Mesendoderm (in vitro differentiated cells): ENCODE measurements around the gene ESF1.

Source experiments
- DNase-seq: peaks from one replicate; pipeline ENCODE4 v3.0.0; 2013
- H2AK5ac ChIP-seq: 2 replicates; pipeline ENCODE4 v1.6.1; 2013; ENCODE audit warnings: low read length, inconsistent platforms
- H2BK120ac ChIP-seq: 2 replicates; pipeline ENCODE4 v1.6.1; 2013; ENCODE audit warnings: low read depth, mild to moderate bottlenecking, low read length, moderate library complexity, mixed read lengths
- H2BK15ac ChIP-seq: replicated peaks from 2 replicates; pipeline ENCODE4 v1.6.1; 2013; ENCODE audit warnings: low read depth, mild to moderate bottlenecking, moderate library complexity
- H2BK5ac ChIP-seq: 2 replicates; pipeline ENCODE4 v1.6.1; 2013; ENCODE audit warnings: low read length, inconsistent platforms
- H3K18ac ChIP-seq: 2 replicates; pipeline ENCODE4 v1.6.1; 2013; ENCODE audit warnings: mild to moderate bottlenecking, low read length, mixed read lengths
- H3K23ac ChIP-seq: one replicate; pipeline ENCODE4 v1.6.1; 2013; ENCODE audit warnings: low read length
- H3K27ac ChIP-seq: 2 replicates; pipeline ENCODE4 v1.5.1; 2013; ENCODE audit warnings: low read depth, mild to moderate bottlenecking, inconsistent platforms, low read length, moderate library complexity
- H3K27me3 ChIP-seq: 2 replicates; pipeline ENCODE4 v1.6.1; 2013; ENCODE audit warnings: low read length, control low read depth, mild to moderate bottlenecking, inconsistent platforms; ENCODE audit not compliant: insufficient read depth, poor library complexity
- H3K36me3 ChIP-seq: 2 replicates; pipeline ENCODE4 v1.6.1; 2013; ENCODE audit warnings: low read length, inconsistent platforms; ENCODE audit not compliant: control insufficient read depth, insufficient read depth
- H3K4ac ChIP-seq: one replicate; pipeline ENCODE4 v1.6.1; 2013; ENCODE audit warnings: low read depth, mild to moderate bottlenecking, low read length, moderate library complexity
- H3K4me1 ChIP-seq: 2 replicates; pipeline ENCODE4 v1.6.1; 2013; ENCODE audit warnings: low read depth, low read length, inconsistent platforms; ENCODE audit not compliant: control insufficient read depth
- H3K4me2 ChIP-seq: 2 replicates; pipeline ENCODE4 v1.6.1; 2013; ENCODE audit warnings: low read length
- H3K4me3 ChIP-seq: 2 replicates; pipeline ENCODE4 v1.5.1; 2013; ENCODE audit warnings: mild to moderate bottlenecking, low read length
- H3K56ac ChIP-seq: one replicate; pipeline ENCODE4 v1.6.1; 2013; ENCODE audit warnings: low read length
- H3K79me1 ChIP-seq: 2 replicates; pipeline ENCODE4 v1.6.1; 2013; ENCODE audit warnings: low read length, inconsistent platforms
- H3K79me2 ChIP-seq: 2 replicates; pipeline ENCODE4 v1.6.1; 2013; ENCODE audit warnings: mild to moderate bottlenecking, low read length; ENCODE audit not compliant: control insufficient read depth, insufficient read depth
- H3K9ac ChIP-seq: 2 replicates; pipeline ENCODE4 v1.6.1; 2013; ENCODE audit warnings: low read length, inconsistent platforms
- H4K5ac ChIP-seq: one replicate; pipeline ENCODE4 v1.6.1; 2013; ENCODE audit warnings: low read length
- H4K8ac ChIP-seq: one replicate; pipeline ENCODE4 v1.6.1; 2013; ENCODE audit warnings: low read depth, mild to moderate bottlenecking, control low read depth, low read length, moderate library complexity
- WGBS: extraction: QIAGEN DNeasy Blood & Tissue Kit; methylation state at CpG from one replicate; pipeline ENCODE4 v1.1.7; 2013; ENCODE audit warnings: low lambda C conversion rate, missing lambda C conversion rate; ENCODE audit not compliant: insufficient coverage; ENCODE audit errors: extremely low coverage; 5-methylcytosine and 5-hydroxymethylcytosine counted together

Gene ESF1

DNA sequence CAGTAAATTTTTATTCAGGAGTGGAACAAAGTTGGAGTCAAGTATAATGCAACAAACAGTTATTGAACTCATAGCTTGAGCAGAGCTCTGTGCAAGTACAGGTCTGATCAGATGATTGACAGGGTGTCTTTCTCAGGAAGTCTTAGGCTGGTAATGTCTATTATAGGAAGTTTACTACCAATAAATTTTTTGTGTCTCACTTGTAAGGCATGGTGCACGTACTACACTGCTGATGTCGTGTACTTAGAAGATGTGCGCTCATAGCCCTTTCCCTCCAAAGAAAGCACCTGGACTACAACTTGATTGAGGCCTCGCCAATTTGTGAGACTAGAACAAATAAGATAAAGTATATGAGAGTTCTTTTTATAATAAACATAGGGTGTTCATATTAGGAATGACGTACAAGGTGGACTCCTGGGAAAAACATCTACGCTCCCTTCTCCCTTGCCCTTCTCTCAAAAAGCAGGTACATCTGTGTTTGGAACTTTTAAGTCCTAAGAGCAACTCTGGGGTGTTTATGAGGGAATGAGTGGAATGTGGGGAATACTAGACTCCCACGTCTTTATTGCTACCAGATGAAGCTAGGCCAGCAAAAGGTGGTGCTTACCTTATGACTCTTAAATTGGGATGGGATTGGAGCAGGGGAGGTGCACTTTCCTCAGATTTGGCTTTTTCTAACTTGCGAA, 1.6 kb upstream of the ESF1 start:
- H3K4me1 ChIP-seq: peaks cover 2% of the 10 kb centered on the region
- no peak overlapping the region for H4K5ac ChIP-seq
- no peak overlapping the region for H3K18ac ChIP-seq
- peaks cover 4% of the 10 kb centered on the region for H3K36me3 ChIP-seq
- H4K8ac ChIP-seq: no peak overlapping the region
- peaks cover 32% of the 10 kb centered on the region for H3K79me2 ChIP-seq
- no peak overlapping the region for H2AK5ac ChIP-seq
- no peak overlapping the region for H2BK5ac ChIP-seq
- H3K56ac ChIP-seq: peak overlapping the region; percentile 75
- peaks cover 9% of the 10 kb centered on the region for H3K79me1 ChIP-seq
- no peaks in the 10 kb centered on the region for H3K27me3 ChIP-seq
- no peak for DNase-seq
- peak overlapping the region; percentile 72 for H3K9ac ChIP-seq
- peak overlapping the region; percentile 52 for H3K4ac ChIP-seq
- H3K4me2 ChIP-seq: peak overlapping the region; percentile 60
- peak overlapping the region; percentile 16 for H3K4me3 ChIP-seq
- H2BK15ac ChIP-seq: no peak overlapping the region
- no peak overlapping the region for H2BK120ac ChIP-seq
- H3K23ac ChIP-seq: no peak overlapping the region
- no peak overlapping the region for H3K27ac ChIP-seq
- no CpG with 5 or more reads among the region's 8 CpGs for WGBS

DNA sequence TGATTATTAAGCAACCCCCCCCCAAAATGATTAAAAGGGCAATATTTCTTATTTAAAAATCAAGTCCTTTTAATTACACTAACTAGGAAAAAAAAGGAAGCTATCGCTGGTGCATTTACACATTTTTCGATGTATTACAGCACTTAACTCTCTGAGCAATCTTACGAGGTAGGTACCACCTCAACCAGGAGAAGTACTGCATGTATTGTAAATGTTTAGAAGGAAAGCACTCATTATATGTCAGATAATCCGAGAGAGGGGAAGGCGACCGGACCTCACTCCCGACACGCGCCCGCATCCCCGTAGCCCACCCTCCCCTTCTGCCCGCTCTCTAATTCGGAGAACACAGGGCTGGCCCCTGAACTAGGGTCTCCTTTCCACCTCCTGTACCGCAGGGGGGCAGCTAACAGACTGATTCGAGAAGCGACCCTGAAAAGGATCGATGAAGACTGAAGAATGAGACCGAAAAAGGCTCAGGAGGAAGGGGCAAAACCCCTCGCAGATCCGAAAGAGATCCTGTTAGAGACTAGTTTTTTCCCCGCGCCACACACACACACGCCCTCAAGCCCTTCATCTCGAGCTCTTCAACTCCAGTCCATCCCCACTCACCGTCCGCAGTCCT, 337 bp downstream of the ESF1 start:
- H3K79me2 ChIP-seq: peaks cover 37% of the 10 kb centered on the region
- no peaks in the 10 kb centered on the region for H3K27me3 ChIP-seq
- H4K8ac ChIP-seq: no peak overlapping the region
- no peak for DNase-seq
- peak overlapping the region; percentile 95 for H3K4me3 ChIP-seq
- H4K5ac ChIP-seq: no peak overlapping the region
- H3K4me2 ChIP-seq: peak overlapping the region; percentile 52
- WGBS: no CpG with 5 or more reads among the region's 26 CpGs
- no peak overlapping the region for H3K23ac ChIP-seq
- H2BK120ac ChIP-seq: no peak overlapping the region
- H3K79me1 ChIP-seq: peaks cover 13% of the 10 kb centered on the region
- no peak overlapping the region for H2AK5ac ChIP-seq
- H3K18ac ChIP-seq: peak overlapping the region; percentile 53
- H3K4me1 ChIP-seq: peaks cover 2% of the 10 kb centered on the region
- H3K4ac ChIP-seq: peak overlapping the region; percentile 6
- peak overlapping the region; percentile 96 for H3K56ac ChIP-seq
- H3K27ac ChIP-seq: peak overlapping the region; percentile 47
- H2BK5ac ChIP-seq: no peak overlapping the region
- H3K9ac ChIP-seq: peak overlapping the region; percentile 94
- no peak overlapping the region for H2BK15ac ChIP-seq
- no peaks in the 10 kb centered on the region for H3K36me3 ChIP-seq

DNA sequence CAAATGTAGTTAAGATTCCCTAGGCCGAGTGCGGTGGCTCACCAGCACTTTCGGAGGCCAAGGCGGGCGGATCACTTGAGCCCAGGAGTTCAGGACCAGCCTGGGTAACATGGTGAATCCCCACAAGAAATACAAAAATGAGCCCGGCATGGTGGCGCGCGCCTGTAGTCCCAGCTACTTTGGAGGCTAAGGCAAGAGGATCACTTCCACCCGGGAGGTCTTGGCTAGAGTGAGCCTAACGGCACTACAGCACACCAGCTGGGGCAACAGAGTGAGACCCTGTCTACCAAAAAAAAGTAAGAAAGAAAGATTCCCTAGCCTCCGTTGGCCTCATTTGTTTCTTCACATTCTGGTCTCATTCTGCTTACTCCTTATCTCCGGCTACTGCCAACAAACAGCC, 1.2 kb downstream of the ESF1 start:
- Histone ChIP-seq H4K5ac (no peak overlapping the region), H3K56ac (no peak overlapping the region), H2BK120ac (no peak overlapping the region), H3K9ac (peak overlapping the region; percentile 50), H4K8ac (no peak overlapping the region), H3K4me1 (peaks cover 2% of the 10 kb centered on the region), H3K4me3 (no peak overlapping the region), H3K27me3 (no peaks in the 10 kb centered on the region), H2BK15ac (no peak overlapping the region), H3K79me1 (peaks cover 13% of the 10 kb centered on the region), H3K36me3 (no peaks in the 10 kb centered on the region), H3K79me2 (peaks cover 37% of the 10 kb centered on the region), H3K27ac (no peak overlapping the region), H3K18ac (no peak overlapping the region), H3K23ac (no peak overlapping the region), H3K4me2 (peak overlapping the region; percentile 39), H3K4ac (no peak overlapping the region), H2BK5ac (no peak overlapping the region), H2AK5ac (no peak overlapping the region)
- no CpG with 5 or more reads among the region's 13 CpGs for WGBS
- DNase-seq: no peak

DNA sequence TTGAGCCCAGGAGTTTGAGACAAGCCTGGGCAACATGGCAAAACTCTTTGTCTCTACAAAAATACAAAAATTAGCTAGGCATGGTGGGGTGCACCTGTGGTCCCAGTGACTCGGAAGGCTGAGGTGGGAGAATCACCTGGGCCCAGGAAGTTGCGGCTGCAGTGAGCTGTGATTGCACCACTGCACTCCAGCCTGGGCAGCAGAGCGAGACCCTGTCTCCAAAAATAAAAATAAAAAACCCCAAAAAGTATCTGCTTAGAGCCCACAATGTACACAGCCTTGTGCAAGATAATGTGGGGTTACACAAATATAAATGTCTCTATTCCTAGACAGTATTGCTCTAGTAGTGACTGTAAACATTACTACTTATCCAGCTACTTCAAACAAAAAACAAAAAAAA, 5.9 kb downstream of the ESF1 start:
- no peak for DNase-seq
- H3K18ac ChIP-seq: no peak overlapping the region
- no peak overlapping the region for H2BK120ac ChIP-seq
- no peak overlapping the region for H3K4me2 ChIP-seq
- H3K36me3 ChIP-seq: peaks cover 2% of the 10 kb centered on the region
- H3K4ac ChIP-seq: no peak overlapping the region
- peaks cover 7% of the 10 kb centered on the region for H3K79me1 ChIP-seq
- H3K9ac ChIP-seq: no peak overlapping the region
- no peak overlapping the region for H3K56ac ChIP-seq
- no peak overlapping the region for H2BK15ac ChIP-seq
- H3K4me3 ChIP-seq: no peak overlapping the region
- peaks cover 13% of the 10 kb centered on the region for H3K79me2 ChIP-seq
- no peak overlapping the region for H3K27ac ChIP-seq
- no peak overlapping the region for H2BK5ac ChIP-seq
- H3K4me1 ChIP-seq: no peaks in the 10 kb centered on the region
- WGBS: no CpG with 5 or more reads among the region's 3 CpGs
- no peak overlapping the region for H3K23ac ChIP-seq
- no peak overlapping the region for H4K5ac ChIP-seq
- no peaks in the 10 kb centered on the region for H3K27me3 ChIP-seq
- no peak overlapping the region for H2AK5ac ChIP-seq
- H4K8ac ChIP-seq: no peak overlapping the region

DNA sequence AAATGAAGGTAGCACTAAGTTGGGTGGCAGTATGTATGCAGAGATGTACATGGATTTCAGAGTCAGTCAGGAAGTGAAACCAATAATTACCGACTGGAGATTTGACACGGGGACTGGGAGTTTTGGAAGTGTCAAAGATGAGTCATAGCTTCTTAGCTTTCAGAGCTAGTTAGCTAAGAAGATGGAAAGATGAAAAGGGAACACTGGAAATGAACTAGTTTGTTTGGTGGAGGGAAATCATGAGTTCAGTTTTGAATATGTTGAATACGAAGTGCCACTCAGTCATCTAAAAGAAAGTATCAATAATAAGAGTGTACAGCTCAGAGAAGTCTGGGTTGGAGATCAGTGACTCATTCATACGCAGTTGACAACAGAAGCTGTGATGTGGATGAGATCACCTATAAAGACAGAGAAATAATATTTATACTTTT, 7.5 kb downstream of the ESF1 start:
- Histone ChIP-seq H3K27ac (no peak overlapping the region), H2BK120ac (no peak overlapping the region), H2BK5ac (no peak overlapping the region), H2BK15ac (no peak overlapping the region), H3K9ac (no peak overlapping the region), H3K79me2 (peaks cover 5% of the 10 kb centered on the region), H3K4ac (no peak overlapping the region), H3K79me1 (peaks cover 7% of the 10 kb centered on the region), H3K4me2 (no peak overlapping the region), H3K36me3 (peaks cover 2% of the 10 kb centered on the region), H3K23ac (no peak overlapping the region), H2AK5ac (no peak overlapping the region), H3K56ac (no peak overlapping the region), H3K18ac (no peak overlapping the region), H3K4me1 (no peaks in the 10 kb centered on the region), H3K4me3 (no peak overlapping the region), H4K8ac (no peak overlapping the region), H4K5ac (no peak overlapping the region), H3K27me3 (no peaks in the 10 kb centered on the region)
- no peak for DNase-seq
- no CpG with 5 or more reads among the region's 4 CpGs for WGBS
